ENCODE results near the gene SLC35G1.

SLC35G1 gene, protein sequence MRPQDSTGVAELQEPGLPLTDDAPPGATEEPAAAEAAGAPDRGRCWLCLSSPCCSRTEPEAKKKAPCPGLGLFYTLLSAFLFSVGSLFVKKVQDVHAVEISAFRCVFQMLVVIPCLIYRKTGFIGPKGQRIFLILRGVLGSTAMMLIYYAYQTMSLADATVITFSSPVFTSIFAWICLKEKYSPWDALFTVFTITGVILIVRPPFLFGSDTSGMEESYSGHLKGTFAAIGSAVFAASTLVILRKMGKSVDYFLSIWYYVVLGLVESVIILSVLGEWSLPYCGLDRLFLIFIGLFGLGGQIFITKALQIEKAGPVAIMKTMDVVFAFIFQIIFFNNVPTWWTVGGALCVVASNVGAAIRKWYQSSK

GRCh38 chr10:93893646-93894515 is at the start of gene SLC35G1:
Gene SLC35G1 (plus strand): TSS chr10:93893978. CDS start chr10:93894034, 56 bp downstream.
- peak; percentile 5 to 56 for DNase-seq

DNA sequence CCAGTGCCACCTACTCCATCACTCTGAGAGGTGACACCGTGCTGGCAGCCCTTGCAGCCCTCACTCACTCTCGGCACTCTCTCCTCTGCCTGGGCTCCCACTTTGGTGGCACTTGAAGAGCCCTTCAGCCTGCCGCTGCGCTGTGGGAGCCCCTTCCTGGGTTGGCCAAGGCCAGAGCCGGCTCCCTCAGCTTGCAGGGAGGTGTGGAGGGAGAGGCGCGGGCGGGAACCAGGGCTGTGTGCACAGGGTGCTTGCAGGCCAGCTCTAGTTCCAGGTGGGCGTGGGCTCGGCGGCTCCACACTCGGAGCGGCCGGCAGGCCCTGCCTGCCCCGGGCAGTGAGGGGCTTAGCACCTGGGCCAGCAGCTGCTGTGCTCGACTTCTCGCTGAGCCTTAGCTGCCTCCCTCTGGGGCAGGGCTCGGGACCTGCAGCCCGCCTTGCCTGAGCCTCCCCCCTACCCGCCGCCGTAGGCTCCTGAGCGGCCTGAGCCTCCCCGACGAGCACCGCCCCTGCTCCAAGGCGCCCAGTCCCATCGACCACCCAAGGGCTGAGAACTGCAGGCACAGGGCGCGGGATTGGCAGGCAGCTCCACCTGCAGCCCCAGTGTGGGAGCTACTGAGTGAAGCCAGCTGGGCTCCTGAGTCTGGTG is 48.7 kb upstream of the SLC35G1 start:
- no peak for DNase-seq

DNA sequence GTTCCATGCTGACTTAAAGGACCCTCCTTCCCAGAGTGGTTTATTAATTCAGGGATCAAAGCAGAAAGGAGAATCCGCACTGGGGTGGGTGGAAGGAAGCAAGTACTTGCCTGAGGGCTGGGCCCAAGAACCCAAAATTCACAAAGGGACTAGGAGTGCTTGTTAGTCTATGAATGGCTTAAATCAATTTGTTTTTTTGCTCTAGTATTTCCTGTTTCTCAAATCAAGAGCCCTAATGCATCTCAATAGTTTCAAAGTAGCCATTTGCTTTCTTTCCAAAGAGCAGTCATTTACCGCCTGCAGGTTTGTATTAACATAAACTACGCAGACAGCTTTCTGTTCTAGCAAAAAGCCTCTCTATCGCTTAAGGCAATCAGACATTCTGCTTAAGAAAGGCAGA is 44.2 kb upstream of the SLC35G1 start:
- DNase-seq: no peak

DNA sequence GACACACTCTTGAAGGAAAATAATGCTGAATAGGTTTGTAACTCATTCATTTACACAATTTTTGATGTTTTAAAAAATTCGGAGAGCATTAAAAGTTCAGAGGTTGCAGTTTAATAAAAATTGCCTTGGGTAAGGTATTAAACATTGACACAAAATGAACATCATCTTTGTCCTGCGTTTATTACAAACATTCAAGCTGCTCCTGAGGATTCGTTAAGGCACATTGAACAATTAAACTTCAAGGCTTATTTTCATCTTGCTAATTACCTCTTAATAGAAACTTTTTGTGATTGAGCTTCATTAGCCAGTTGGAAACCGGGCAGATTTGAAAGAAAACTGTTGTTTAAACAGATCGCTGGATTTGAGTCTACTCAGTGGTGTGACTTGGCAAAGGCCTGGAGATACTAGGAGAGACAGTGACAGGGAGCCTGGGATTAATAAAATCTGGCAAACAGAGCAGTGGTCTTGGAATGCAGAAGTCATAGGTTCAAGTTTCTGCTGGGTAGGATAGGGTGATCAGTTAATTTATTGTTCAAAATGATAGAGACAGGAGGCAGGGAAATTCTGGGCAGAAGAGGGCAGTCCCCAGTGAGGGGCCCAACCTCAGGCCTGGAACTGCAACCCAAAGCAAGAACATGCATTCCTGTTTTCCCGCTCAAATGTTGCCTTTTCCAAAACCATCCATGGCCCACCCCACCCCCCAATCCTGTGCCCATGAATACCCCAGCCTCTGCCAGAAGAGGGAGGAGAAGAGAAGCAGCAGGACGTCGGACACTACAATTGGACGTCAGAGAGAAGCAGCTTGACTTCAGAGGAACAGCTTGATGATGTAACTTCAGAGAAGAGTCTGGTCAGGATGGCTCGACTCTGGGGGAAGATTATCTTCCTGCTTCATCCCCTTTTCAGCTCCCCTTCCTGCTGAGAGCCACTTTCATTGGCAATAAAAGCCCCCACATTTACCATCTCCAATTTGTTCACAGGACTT is 43.5 kb upstream of the SLC35G1 start:
- no peak for DNase-seq

DNA sequence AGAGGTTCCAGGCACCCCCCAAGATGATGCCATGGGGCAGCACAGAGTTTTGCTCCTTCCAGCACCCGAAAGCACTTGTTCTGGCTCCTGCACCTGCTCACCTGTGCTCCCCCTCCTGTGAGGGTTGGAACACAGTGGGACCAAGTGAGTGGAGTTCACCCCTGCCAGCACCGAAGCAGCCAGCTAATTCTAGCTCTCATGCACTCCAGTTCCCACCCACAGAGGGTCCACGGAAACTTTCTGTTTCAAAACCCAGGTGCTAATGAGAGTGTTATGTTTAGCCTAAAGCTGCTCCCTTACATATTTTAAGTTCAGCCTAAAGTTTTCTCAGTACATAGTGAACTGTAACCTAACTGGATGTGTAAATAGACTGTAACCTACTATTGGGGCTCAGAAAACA is 42.6 kb upstream of the SLC35G1 start:
- no peak for DNase-seq

DNA sequence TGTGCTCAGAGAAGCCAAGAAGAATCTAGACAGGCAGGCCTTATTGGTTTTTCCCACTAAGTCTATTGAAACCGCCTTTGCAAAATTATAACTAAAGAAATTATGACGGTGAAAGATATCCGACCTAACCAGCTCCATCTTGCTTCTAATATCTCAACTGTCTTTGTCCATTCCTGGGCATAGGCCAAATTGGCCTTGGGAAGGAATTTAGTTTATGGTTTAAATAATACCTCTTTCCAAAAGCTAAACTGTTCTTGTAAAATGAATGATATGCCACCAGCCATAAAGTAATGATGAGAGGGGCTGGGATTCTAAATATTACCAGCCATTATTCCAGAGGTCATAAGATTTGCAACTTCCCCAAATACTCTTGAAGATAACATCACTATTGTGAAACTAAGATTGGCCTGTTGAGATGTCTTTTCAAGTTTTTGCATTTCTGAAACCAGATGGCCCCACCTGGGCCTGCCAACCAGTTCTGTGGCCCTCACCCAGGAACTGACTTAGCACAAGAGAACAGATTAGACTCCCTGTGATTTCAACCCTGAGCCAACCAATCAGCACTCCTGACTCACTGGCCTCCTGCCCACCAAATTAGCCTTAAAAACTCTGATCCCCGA is 41.2 kb upstream of the SLC35G1 start:
- no peak for DNase-seq

GRCh38 chr10:93854975-93855374 is 38.8 kb upstream of the SLC35G1 start:
- no peak for DNase-seq

DNA sequence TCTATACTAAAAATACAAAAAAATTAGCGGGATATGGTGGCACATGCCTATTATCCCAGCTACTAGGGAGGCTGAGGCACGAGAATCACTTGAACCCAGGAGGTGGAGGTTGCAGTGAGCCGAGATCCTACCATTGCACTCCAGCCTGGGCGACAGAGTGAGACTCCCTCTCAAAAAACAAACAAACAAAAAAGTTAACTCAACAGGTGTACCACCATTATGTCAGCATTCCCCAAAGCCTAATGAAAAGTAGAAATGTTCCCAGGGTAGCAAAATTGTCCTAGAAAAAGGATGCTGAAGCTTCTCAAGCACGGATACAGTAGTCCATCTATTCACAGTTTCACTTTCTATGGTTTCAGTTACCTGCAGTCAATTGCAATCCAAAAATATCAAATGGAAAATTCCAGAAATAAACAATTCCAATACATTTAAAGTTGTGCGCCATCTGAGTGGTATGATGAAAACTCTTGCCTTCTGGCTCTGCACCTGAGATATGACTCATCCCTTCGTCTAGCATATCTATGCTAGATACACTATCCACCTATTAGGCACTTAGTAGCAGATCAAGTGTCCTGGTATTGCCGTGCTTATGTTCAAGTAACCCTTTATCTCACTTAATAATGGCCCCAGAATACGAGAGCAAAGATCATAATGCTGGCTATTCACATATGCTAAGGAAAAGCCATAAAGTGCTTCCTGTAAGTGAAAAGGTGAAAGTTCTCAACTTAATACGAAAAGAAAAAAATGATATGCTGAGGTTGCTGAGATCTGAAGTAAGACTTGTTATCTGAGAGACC is 37.2 kb upstream of the SLC35G1 start:
- DNase-seq: no peak

- DNase-seq: no peak
Observed at GRCh38 chr10:93859049-93859655, 34.6 kb upstream of the SLC35G1 start.

DNA sequence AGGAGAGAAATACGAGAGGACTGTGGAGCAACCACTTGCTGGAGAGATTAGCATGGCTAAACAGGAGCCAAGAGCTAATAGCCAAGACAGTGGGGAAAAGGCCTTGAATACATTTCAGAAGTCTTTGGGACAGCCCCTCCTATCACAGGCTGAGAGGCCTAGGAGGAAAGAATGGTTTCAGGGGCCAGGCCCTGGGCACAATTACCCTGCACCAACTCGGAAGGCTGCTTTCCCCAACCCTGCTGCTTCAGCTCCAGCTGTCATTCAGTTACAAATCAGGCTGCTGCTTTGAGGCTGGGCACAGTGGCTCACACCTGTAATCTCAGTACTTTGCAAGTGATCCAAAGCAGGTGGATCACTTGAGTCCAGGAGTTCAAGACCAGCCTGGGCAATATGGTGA is 32.0 kb upstream of the SLC35G1 start:
- DNase-seq: no peak

DNA sequence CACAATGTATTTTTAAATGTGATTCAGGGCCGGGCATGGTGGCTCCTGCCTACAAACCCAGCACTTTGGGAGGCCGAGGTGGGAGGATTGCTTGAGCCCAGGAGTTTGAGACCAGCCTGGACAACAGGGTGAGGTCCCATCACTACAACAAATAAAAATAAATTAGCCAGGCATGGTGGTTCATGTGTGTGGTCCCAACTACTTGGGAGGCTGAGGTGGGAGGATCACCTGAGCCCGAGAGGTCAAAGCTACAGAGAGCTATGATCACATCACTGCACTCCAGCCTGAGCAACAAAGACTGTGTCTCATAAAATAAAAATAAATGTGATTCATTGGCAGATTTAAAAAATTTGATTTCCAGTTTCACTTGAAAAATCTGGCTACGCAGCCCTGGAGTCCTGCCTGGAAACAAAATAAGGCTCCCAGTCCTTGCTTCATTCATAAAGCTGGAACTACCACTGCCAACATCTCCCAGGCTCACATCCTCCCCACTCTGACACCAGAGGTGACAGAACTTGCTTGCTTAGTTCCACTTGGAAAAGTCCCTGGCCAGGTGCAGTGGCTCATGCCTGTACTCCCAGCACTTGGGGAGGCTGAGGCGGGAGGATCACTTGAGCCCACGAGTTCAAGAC is 27.9 kb upstream of the SLC35G1 start:
- DNase-seq: no peak

DNA sequence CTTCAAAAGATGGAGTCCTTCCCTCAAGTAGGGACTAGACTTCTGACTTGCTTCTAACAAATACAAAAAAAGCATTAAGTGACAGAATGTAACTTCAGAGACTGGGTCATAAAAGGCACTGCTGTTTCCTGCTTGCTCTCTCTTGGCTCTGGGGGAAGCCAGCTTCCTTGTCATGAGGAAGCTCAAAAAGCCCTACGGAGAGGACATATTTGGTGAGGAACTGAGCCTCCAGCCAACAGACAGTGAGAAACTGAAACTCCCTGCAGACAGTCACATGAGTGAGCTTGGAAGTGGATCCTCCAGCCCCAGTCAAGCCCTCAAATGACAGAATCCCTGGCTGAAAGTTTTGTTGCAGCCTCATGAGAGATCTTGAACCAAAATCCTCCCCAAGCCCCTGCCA is 26.3 kb upstream of the SLC35G1 start:
- DNase-seq: no peak

DNA sequence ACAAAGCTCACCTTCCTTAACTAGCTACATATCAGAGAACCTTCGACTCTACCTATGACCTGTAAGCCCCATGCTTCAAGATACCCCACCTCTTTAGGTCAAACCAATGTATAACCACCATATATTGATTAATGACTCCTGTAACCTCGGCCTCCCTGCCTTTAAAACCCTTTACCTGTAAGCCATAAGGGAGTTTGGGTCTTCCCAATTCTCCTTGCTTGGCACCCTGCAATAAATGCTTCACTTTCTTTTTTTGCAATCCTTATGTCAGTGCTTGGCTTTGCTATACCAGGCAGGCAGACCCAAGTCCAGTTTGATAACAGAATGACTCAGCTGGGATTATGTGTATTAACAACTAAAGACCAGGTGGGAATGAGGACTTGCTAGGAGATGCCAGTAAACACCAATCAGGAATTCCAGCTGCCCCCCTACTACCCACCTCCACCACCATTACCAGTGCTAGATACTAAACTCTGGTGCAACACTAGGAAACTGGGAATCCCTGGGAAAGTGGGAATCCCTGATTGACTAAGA is 22.0 kb upstream of the SLC35G1 start:
- peak; percentile 7 to 45 for DNase-seq

DNA sequence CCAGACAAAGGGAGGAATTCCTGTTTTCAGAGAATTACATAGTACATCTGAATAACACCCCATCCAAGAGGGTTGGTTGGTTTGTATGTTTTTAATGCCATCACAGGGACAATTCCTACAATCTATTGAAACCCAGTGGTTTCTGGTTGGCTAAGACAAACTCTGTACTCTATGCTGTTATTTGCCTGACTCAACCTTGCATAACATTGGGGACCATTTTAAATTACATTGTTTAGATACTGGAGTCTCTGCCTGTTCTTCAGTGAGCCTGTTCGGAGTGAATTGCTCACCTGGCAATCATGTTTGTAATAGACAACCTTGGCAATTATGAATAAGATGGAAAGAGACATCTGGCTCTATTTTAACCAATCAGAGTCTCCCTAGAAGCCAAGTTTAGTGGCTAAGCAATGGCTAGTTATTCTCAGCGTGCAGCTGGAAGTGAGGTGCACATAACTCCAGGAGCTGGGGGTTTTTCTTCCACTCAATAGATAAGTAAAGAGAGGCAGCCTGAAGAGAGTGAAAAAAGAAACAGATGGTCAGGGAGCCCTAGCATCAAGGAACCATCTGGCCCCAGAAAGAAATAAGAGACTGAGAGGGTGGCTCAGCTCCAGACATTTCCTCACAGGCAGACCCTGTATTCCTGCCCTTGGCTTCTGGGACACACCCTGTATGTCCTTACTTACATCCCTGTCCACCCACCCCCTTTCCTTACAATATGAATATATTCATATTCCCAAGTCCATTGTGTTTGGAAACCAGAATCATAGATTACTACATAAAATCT is 21.2 kb upstream of the SLC35G1 start:
- peak; percentile 74 to 85 for DNase-seq

DNA sequence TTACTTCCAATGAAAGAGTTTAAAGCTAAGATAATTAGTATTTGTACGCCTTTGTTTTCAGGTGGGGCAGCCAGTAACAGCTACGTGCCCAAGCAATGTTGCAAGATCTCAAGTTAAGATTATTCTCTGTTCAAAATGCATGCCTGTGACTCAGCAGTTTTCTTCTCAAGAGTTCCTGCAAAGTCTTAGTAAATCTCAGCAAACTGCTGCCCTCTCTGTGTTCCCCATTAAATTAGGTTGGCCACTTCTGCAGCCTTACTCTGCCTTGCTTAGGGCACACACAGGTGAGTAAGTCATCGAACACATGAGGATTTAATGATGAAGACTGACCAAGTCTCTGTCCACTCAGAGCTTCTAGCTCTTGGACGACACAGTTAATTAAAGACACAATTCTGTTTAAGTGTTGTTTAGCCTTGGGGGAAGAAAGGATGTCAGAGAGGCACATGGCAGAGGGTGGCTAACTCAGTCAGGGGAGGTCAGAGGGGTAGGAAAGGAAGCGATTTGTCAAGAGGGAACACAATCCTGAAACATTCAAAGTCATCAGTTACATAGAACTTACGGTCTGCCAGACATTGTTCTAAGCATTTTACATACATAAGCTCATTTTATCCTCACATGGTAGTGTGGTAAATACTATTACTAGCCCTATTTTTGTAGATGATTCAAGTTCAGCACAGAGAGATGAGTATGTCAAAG is 20.2 kb upstream of the SLC35G1 start:
- peak in 1 of 2 experiments; percentile 27 for DNase-seq

DNA sequence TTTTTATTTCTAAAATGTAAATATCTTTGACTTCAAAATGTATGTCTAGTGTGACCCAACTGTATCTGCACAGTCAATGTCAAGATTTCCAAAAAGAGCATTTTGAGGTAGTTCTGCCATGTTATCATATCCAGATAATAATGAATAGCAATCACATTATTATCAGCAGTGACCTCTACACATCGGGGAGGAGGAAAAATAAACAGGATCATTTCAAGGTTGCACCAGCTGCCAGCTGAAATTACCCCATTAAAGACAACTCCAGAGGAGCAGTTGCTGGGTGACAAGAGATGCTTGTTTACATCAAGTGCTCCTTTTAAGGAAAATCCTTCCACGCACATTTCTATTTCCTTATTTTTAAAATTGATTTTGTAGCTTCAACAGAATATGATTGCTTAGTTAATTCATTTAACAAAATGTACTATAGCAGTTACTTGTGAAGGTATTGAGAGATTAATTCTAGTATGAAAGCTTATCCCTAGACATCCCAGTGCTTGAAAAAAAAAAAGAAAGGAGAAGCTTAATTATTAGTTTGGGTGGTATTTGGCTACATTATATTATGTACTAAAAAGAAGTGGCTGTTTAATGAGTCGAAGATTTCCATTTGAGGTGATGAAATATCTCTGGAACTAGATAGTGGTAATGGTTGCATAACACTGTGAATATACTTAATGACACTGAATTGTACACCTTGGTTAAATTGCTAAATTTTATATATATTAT is 19.3 kb upstream of the SLC35G1 start:
- DNase-seq: peak; percentile 30 to 56

DNA sequence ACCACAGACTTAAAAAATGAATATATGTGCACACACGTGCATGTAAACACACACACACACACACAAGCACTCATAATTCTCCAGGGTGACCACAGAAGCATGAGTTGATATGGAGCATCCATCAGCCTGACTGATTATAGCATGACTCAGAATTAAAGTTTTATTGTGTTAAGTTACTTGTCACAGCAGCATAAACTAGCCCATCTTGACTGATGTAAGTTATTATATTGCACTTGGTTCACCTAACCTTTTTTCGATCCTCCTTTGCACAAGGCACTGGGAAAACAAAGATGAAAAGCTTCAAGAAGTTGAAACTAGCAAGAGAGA is 18.8 kb upstream of the SLC35G1 start:
- no peak for DNase-seq

GRCh38 chr10:93876381-93876780 is 17.4 kb upstream of the SLC35G1 start:
- DNase-seq: no peak
